ENCODE measurements around the gene HCFC1R1.

HCFC1R1 gene

DNA sequence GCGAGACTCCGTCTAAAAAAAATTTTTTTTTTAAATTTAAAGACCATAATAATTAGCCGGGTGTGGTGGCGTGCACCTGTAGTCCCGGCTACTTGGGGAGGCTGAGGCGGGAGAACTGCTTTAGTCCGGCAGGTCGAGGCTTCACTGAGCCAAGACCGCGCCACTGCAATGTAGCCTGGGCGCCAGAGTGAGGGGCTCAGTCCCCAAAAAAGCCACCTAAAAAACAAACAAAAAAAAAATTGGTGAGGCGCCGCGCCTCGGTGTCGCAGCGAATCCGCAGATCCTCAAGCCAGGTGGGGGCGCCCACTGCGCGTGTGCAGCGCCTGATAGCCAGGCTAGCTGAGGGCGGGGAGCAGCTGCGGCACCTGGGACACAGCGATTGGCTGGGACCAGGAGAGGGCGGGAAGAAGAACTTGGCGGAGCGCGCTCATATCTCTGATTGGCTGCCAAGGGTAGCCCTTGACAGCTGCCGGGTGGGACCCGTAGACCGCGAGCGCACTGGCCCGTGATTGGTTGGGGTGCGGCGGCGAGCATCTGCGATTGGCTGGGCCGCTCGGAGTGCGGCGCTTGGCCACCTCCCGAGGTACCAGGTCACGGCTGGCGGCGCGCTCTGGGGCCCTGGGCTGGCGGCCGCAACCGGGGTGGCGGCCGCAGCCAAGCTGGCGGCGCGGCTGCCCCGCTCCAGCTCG lies 20.0 kb downstream of the HCFC1R1 start:
- no peak overlapping the region for H3K4me3 ChIP-seq (ENCODE audit: low read depth, low read length)

- no peak overlapping the region for H3K4me3 ChIP-seq (ENCODE audit: low read depth, low read length)
Observed at GRCh38 chr16:3001316-3001715, 22.4 kb downstream of the HCFC1R1 start.

DNA sequence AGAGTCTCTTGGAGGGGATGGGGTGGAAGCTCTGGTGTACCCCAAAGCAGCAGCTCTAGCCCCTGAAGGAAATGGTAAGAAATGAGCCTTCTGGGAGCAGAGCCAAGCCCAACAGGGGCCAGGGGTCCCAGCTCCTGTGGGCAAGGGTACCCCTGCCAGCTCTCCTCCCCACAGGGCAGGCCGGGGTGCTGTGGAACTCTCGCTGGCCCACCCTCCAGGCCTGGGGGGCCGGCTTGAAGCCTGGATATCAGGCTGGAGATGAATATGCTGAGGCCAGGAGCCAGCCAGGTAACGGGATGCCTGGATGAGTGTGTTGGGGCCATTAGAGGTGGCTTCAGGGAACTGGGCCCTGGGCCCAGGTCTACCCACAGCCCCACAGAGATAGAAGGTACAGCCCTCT lies 23.2 kb downstream of the HCFC1R1 start:
- no peak overlapping the region for H3K4me3 ChIP-seq (ENCODE audit: low read depth, low read length)

DNA sequence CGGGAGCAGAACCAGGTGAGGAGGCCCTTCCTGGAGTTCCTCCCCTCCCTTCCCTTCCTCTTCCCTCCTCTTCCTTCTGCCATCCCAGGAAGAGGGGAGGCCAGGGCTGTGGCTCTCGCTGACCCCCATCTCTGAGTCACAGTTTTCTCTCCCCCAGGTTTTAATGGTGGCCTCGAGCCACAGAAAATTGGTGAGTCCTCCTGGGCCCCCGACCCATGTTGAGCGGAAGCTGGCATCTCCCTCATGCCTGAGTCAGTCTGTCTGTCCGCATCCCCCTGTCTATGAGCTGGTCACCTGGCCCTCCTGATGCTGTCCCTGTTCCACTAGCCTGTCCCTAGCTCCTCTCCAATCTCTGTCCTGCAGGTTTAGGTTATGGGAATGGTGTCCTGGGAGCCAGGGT lies 23.8 kb downstream of the HCFC1R1 start:
- H3K4me3 ChIP-seq (ENCODE audit: low read depth, low read length) = no peak overlapping the region

DNA sequence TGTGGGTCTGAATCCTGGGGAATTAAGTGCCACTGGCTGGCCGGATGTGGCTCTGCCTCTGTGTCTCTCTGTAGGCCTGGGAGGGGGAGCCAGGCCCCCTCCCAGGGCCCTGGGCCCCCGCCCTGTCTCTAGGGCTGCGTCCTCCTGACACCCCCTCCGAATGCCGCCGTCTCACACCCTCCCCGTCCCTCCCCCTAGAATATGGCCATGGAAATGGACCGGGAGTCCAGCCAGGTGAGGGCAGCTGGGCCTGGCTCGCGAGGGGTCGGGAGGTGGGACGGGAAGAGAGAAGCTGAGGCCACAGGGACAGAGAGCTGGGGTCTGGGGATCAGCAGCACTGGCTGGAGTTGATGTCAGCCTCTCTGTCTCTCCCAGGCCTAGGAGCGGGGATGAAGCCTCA lies 27.4 kb downstream of the HCFC1R1 start:
- H3K4me3 ChIP-seq (ENCODE audit: low read depth, low read length) = no peak overlapping the region

GRCh38 chr16:2992383-2993081 lies 31.2 kb downstream of the HCFC1R1 start:
- H3K4me3 ChIP-seq (ENCODE audit: low read depth, low read length) = no peak overlapping the region

DNA sequence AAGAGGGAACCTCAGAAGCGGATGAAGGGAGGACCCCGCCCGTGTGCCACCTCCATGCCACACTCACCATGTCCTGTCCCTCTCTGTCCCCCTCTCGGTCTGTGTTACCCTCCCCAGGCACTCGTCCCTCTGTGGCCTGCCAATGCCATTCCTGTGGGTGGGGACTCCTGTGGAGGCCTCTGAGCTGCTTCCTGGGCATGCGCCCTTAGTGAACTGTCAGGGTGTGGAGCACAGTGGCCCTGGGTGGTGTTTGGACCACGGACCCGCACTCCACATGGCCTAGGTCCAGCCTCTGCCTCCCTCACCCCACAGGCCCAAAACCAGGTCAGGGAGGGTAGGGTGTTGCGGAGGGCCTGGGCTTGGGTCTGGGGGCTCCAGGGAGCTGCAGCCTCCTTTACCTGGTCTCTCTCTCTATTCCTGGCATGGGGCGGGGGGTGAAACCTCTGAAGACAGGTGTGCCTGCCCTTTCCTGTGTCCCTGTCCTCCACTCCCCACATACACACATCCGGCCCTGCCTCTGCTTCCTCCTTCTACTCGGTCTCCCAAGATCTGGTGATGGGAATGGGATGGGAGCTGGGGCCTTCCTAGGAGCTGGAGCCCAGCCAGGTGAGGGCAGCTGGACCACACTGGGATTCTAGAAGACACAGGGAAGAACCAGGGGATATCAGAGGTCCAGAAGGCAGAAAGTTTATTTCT lies 32.0 kb downstream of the HCFC1R1 start:
- no peak overlapping the region for H3K4me3 ChIP-seq (ENCODE audit: low read depth, low read length)

DNA sequence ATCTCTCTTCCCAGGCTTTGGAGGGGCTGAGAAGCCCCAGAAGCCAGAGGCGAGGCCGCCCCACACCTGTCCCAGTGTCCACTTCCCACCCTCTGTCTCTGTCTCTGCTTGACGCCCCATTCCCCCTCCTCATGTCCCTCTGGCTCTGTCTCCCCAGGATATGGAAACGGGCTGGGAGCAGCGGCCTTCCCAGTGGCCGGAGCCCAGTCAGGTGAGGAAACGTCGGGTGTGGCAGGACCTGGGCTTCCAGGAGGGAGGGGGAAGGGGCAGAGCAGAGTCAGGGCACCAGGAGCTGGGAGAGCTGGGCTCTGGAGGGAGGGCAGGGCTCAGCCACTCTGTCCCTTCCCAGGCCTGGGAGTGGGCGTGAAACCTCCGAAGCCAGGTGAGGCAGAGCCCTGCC lies 32.9 kb downstream of the HCFC1R1 start:
- H3K4me3 ChIP-seq (ENCODE audit: low read depth, low read length) = no peak overlapping the region

DNA sequence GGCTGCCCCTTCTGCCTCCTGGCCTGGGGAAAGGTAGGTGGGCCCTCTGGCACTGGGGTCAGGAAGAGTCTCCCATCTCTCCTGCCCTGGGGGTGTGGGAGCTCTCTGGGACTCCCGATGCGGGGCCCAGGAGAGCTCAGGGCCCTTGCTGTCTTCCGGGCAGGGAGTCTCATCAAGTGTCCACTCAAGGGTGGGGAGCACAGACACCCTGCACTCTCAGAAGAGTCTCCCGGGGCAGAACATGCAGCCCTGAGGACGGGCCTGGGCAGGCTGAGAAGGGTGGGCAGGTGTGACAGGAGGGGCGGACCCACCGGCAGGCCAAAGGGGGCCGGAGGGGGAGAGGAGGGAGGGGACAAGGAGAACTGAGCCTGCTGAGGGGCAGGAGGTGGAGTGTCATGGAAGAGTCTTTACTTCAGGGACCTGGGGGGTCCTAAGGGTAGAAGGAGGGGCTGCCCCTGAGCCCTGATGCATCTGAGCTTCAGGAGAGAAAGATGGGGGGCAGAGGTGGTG lies 35.1 kb downstream of the HCFC1R1 start:
- no peak overlapping the region for H3K4me3 ChIP-seq (ENCODE audit: low read depth, low read length)

DNA sequence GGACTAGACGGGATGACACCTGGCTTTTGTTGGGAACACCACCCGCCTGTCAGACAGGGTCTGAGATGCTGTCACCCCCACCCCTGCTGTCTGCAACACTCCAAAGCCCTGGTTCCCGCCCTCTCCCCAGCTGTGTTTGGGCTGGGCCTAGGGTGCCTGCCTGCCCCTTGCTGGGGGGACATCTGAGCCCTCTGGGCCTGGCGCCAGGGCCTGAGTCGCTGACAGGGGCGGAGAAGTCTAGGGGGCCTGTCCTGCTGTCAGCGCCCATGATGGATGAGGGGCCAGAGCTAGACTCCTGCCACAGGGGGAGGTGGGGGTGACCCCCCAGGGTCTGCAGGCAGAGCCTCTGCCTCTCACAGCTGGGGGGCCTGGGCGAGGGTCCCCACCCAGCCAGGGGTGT lies 35.9 kb downstream of the HCFC1R1 start:
- H3K4me3 ChIP-seq (ENCODE audit: low read depth, low read length) = no peak overlapping the region

- no peak overlapping the region for H3K4me3 ChIP-seq (ENCODE audit: low read depth, low read length)
Observed at GRCh38 chr16:2987286-2987685, 36.5 kb downstream of the HCFC1R1 start.

DNA sequence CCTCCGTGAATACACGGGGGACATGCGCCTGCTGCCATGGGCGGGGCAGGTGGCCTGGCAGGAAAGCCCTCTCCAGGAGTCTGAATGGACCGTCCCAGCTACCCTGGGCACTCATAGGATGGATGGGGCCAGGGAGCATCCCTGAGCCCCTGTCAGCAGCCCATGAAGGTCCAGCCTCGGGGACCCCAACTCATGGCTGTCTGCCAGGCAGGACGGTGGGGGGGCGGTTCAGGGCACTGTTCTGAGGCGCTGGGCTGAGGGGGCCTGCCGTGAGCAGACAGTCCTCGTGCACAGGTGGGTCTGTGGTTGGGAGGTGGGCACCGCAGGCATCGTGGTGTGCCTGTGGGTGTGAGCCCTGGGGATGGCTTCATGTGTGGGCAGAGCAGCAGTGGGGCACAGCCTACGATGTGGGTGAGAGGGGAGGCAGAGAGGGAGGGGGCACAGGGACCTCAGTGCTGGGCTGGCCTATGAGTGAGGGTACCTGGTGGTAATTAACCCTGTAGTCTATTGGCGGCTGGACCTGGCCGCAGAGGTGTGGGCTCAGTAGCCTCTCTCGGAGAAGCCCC lies 37.0 kb downstream of the HCFC1R1 start:
- H3K4me3 ChIP-seq (ENCODE audit: low read depth, low read length) = no peak overlapping the region

DNA sequence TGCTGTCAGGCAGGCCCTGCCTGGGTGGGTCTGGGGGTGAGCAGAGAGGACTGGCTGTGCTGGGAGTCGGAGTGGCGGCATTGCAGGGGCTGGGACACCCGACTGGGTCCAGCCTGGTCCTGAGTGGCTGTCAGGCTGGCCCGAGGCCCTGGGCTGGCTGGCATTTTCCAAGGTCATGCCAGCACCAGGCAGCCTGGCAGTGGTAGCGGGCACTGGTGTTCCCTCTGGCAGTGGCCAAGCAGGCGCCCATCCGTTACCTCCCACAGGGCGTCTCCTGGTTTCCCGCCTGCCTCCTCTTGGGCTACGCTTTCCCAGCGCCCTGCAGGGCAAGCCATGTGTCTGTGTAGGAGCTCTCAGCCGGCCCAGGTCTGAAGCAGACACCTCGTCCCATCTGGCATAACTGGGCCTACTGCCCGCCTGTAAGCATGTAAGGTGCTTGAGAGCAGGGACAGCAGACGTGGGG lies 37.8 kb downstream of the HCFC1R1 start:
- H3K4me3 ChIP-seq (ENCODE audit: low read depth, low read length) = no peak overlapping the region

GRCh38 chr16:2985462-2985861 lies 38.3 kb downstream of the HCFC1R1 start:
- H3K4me3 ChIP-seq (ENCODE audit: low read depth, low read length) = no peak overlapping the region

DNA sequence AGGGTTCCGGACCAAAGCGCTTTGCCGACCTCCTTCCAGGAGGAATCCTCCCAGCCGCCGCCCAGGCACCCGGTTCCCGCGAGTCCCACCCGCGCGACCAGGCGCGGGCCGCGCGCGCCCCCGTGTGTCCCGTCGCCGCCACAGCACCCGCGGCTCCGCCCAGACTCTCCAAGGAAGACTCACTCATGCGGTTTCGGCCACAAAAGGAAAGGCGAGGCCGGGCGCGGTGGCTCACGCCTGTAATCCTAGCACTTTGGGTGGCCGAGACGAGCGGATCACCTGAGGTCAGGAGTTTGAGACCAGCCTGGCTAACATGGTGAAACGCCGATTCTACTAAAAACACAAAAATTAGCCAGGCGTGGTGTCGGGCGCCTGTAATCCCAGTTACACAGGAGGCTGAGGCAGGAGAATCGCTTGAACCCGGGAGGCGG lies 40.0 kb downstream of the HCFC1R1 start:
- no peak overlapping the region for H3K4me3 ChIP-seq (ENCODE audit: low read depth, low read length)

DNA sequence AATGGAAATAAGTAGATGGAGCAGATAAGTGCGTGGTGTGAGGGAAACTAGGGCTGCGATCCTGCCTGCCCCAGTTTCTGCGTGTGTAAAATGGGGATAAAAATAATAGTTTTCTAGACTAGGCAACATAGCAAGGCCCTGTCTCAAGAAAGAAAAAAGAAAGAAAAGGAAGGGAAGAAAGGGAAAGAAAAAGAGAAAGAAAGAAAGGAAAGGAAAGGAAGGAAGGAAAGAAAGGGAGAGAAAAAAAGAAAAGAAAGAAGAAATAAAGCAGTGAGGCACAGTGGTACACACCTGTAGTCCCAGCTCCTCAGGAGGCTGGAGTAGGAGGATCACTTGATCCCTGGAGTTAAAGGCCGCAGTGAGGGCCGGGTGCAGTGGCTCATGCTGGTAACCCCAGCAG lies 41.3 kb downstream of the HCFC1R1 start:
- H3K4me3 ChIP-seq (ENCODE audit: low read depth, low read length) = no peak overlapping the region

DNA sequence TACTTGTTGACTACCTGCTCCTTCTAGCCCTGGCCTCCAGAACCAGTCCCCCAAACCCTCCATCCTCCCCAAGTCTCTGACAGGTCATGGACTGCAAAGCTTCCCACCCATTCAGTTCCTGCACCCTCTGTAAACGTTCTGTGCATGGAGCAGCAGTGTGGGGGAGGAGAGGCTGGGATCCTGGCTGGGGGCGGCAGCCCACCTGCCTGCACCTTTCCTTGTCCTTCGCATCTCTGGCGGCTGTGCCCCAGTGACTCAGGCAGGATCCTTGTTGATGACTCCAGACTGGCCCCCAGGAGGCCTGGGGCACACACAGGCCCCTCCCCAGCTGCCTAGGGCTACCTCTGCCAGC lies 41.9 kb downstream of the HCFC1R1 start:
- H3K4me3 ChIP-seq (ENCODE audit: low read depth, low read length) = no peak overlapping the region

GRCh38 chr16:2981177-2981898 lies 42.4 kb downstream of the HCFC1R1 start:
- H3K4me3 ChIP-seq (ENCODE audit: low read depth, low read length) = peak overlapping the region; percentile 72

DNA sequence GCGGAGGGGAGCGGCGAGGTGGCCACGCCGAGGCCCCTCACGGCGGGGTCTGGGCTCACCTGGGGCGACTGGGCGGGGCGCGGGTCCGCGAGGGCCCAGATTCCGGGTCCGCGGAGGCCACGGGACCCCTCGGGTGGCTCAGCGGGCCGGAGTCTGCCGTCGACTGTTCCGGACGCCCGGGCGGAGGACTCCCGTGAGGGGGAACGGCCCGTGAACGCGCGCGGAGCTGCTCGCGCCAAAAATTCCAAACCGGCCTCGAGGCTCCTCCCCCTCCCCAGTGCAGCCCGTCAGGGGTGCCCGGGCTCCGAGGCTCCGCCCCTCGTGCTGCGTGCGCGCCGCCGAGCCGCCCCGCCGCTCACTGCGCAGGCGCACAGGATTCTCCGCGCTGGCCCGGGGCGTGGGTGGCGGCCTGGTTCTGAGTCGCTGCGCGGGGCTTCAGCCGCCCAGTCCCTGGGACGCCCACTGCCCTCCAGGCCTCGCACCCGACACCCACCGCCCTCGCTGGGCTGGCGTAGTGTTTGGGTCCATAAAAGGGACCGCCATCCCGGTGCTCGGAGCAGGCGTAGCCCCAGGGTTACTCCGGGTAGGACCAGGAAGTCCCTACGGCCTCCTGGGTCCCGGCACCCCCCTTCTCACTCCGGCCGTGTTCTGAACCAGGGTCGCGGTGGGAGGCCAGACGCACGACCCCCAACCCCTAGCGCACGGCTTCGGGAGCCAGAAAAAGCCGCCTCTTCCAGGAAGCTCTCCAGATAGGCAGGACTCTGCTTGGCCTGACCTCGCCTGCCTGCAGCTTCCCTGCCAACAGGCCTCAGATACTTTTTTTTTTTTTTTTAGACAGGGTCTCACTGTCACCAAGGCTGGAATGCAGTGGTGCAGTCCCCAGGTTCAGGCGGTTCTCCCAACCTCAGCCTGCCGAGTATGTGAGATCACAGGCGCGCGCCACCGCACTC lies 43.2 kb downstream of the HCFC1R1 start, which contains the start of gene PKMYT1:
PKMYT1 (minus strand) TSS at position 220 of the 950 bp plus-strand sequence. CDS start 789 bp downstream, outside the sequence.
- H3K4me3 ChIP-seq (ENCODE audit: low read depth, low read length) = peak within 1 kb of the TSS; percentile 72
